Endodermal cell (in vitro differentiated cells): ENCODE measurements around the gene USP24. TPM values are rescaled to one million over a fixed set of nuclear protein-coding genes. Genes with fewer than 3 reads are reported as not detected.

Experiments used
- DNase-seq: peaks from one replicate; pipeline ENCODE4 v3.0.0-alpha.2; 2017
- H3K27ac ChIP-seq: 2 replicates; pipeline ENCODE4 v1.5.1; 2013; ENCODE audit warnings: mild to moderate bottlenecking, low read depth, low read length, moderate library complexity
- H3K27me3 ChIP-seq: 2 replicates; pipeline ENCODE4 v1.6.1; 2013; ENCODE audit warnings: mild to moderate bottlenecking, low read length, moderate library complexity; ENCODE audit not compliant: insufficient read depth, control insufficient read depth, poor library complexity, severe bottlenecking
- H3K36me3 ChIP-seq: 2 replicates; pipeline ENCODE4 v1.7.0; 2013; ENCODE audit warnings: mild to moderate bottlenecking, low read length, moderate library complexity; ENCODE audit not compliant: control insufficient read depth, insufficient read depth
- H3K4me1 ChIP-seq: one replicate; pipeline ENCODE4 v1.7.0; 2013; ENCODE audit warnings: low read length; ENCODE audit not compliant: control insufficient read depth, insufficient read depth
- H3K4me3 ChIP-seq: 2 replicates; pipeline ENCODE4 v1.5.1; 2013; ENCODE audit warnings: mild to moderate bottlenecking, low read length, moderate library complexity
- H3K9ac ChIP-seq: 2 replicates; pipeline ENCODE4 v1.6.1; 2013; ENCODE audit warnings: mild to moderate bottlenecking, low read length, moderate library complexity; ENCODE audit not compliant: poor library complexity, severe bottlenecking; ENCODE audit errors: extremely low read depth
- H3K9me3 ChIP-seq: 2 replicates; pipeline ENCODE4 v1.6.1; 2013; ENCODE audit warnings: mild to moderate bottlenecking, low read length, moderate library complexity; ENCODE audit not compliant: control insufficient read depth
- H3K27ac Mint-ChIP-seq: 2 replicates; pipeline ENCODE4 v1.8.0; 2020; ENCODE audit warnings: mixed read lengths
- H3K27me3 Mint-ChIP-seq: 2 replicates; pipeline ENCODE4 v1.8.0; 2021; ENCODE audit warnings: mild to moderate bottlenecking, mixed read lengths; ENCODE audit not compliant: insufficient read depth
- H3K36me3 Mint-ChIP-seq: 2 replicates; pipeline ENCODE4 v1.8.0; 2020; ENCODE audit warnings: low read depth, mixed read lengths
- H3K4me1 Mint-ChIP-seq: 2 replicates; pipeline ENCODE4 v1.8.0; 2020; ENCODE audit warnings: mixed read lengths
- H3K4me3 Mint-ChIP-seq: 2 replicates; pipeline ENCODE4 v1.8.0; 2020; ENCODE audit warnings: mild to moderate bottlenecking, moderate library complexity, mixed read lengths
- H3K9me3 Mint-ChIP-seq: 2 replicates; pipeline ENCODE4 v1.8.0; 2020; ENCODE audit warnings: mild to moderate bottlenecking, mixed read lengths
- whole genome bisulfite sequencing, 2 experiments: methylation state at CpG; one replicate each; pipeline versions ENCODE4 v1.1.5 to v1.1.7; 2013; ENCODE audit warnings: missing lambda C conversion rate in 2 of 2, mixed read lengths in 1 of 2; ENCODE audit not compliant: insufficient coverage in 1 of 2, insufficient read length in 1 of 2; 5-methylcytosine and 5-hydroxymethylcytosine counted together
- total RNA-seq, 2 donors: library from RNA; stranded (reverse); fragmentation: NEBNext Ultra II Directional in 1 of 2; extraction: Animal tissue kit (Norgen Biotek cat#: 25700) in 1 of 2; gene quantifications; 2 replicates in 1 of 2; 3 replicates in 1 of 2; pipeline ENCODE4 v1.2.1, GENCODE V29; 2021
- TF ChIP-seq, protein P1 (sequence below): fragments of 200-600 bp; sonication (generic); conservative IDR thresholded peaks from 2 replicates; pipeline ENCODE4 v1.5.0; 2021; ENCODE audit warnings: antibody characterized with exemption, mild to moderate bottlenecking

USP24 gene
- total RNA-seq, 2 donors from 2014 or later, result 68.2 to 71.5 TPM

DNA sequence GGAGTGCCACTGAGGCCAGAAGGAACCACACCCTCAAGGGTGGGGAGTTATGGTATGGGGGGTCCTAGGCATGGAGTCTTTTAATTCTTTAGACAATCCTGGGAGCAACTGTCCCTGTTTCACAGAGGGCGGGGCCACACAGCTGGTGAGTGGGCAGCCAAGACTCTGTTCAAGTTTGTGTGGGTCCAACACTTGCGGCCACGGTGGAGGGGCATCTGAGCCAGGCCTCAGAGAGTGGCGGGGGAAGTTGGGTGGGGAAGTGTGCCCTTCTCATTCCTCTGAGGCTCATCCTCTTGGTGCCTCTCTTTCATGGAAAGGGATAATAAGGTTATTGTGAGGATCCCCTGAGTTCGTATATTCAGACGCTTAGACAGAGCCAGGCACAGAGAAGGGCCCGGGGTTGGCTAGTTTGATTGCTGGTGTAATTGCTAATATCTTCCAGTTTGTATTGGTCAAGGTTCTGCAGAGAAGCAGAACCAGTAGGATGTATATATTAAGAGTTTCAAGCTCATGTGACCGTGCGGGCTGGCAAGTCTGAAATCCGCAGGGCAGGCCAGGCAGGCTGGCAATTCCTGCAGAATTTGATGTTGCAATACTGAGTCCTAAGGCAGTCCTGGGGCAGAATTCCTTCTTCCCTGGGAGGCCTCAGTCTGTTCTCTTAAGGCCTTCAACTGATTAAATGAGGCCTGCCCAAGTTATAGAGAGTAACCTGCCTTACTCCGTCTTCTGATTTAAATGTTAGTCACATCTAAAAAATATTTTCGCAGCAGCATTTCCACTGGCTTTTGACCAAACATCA lies 159.9 kb downstream of the USP24 start:
- H3K4me1 Mint-ChIP-seq, result no peaks in the 10 kb centered on the region
- Histone ChIP-seq H3K36me3 (peaks cover 3% of the 10 kb centered on the region), H3K27me3 (no peaks in the 10 kb centered on the region), H3K27ac (no peak overlapping the region), H3K9ac (no peak overlapping the region), H3K4me3 (no peak overlapping the region), H3K9me3 (no peaks in the 10 kb centered on the region), H3K4me1 (no peaks in the 10 kb centered on the region)
- WGBS, 2 experiments, result 90 to 91% methylated on average over 10 to 12 of the region's 12 CpGs
- peaks cover 44% of the 10 kb centered on the region for H3K36me3 Mint-ChIP-seq
- no peak for DNase-seq
- no peak overlapping the region for H3K27ac Mint-ChIP-seq
- no peaks in the 10 kb centered on the region for H3K27me3 Mint-ChIP-seq
- TF ChIP-seq, protein P1, sequence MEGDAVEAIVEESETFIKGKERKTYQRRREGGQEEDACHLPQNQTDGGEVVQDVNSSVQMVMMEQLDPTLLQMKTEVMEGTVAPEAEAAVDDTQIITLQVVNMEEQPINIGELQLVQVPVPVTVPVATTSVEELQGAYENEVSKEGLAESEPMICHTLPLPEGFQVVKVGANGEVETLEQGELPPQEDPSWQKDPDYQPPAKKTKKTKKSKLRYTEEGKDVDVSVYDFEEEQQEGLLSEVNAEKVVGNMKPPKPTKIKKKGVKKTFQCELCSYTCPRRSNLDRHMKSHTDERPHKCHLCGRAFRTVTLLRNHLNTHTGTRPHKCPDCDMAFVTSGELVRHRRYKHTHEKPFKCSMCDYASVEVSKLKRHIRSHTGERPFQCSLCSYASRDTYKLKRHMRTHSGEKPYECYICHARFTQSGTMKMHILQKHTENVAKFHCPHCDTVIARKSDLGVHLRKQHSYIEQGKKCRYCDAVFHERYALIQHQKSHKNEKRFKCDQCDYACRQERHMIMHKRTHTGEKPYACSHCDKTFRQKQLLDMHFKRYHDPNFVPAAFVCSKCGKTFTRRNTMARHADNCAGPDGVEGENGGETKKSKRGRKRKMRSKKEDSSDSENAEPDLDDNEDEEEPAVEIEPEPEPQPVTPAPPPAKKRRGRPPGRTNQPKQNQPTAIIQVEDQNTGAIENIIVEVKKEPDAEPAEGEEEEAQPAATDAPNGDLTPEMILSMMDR, result no peak
- no peaks in the 10 kb centered on the region for H3K9me3 Mint-ChIP-seq
- no peak overlapping the region for H3K4me3 Mint-ChIP-seq

DNA sequence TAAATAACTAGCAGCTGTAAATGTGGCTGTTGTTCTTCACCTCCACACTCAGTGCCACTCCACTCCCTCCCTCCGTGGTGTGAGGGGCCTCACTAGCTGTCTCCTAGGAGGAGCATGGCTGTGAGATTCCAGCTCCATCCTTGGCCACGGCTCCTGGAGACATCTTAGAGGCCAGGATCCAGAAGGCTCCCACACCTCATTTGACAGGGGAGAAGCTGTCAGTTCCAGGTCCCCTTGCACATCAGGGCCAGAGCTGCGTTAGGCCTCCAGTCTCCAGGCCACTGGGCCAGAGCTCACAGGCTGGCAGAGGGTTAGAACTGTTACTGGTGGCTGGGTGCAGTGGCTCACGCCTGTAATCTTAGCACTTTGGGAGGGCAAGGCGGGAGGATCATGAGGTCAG lies 160.8 kb downstream of the USP24 start:
- Histone ChIP-seq H3K4me1 (no peaks in the 10 kb centered on the region), H3K9me3 (no peaks in the 10 kb centered on the region), H3K27ac (no peak overlapping the region), H3K27me3 (no peaks in the 10 kb centered on the region), H3K4me3 (no peak overlapping the region), H3K9ac (no peak overlapping the region), H3K36me3 (peaks cover 3% of the 10 kb centered on the region)
- WGBS, 2 experiments, result 94 to 96% methylated on average over 5 of the region's 5 CpGs
- no peak overlapping the region for H3K27ac Mint-ChIP-seq
- H3K27me3 Mint-ChIP-seq, result no peaks in the 10 kb centered on the region
- no peaks in the 10 kb centered on the region for H3K9me3 Mint-ChIP-seq
- peaks cover 35% of the 10 kb centered on the region for H3K36me3 Mint-ChIP-seq
- no peaks in the 10 kb centered on the region for H3K4me1 Mint-ChIP-seq
- DNase-seq, result no peak
- no peak overlapping the region for H3K4me3 Mint-ChIP-seq
- TF ChIP-seq, protein P1, result no peak

DNA sequence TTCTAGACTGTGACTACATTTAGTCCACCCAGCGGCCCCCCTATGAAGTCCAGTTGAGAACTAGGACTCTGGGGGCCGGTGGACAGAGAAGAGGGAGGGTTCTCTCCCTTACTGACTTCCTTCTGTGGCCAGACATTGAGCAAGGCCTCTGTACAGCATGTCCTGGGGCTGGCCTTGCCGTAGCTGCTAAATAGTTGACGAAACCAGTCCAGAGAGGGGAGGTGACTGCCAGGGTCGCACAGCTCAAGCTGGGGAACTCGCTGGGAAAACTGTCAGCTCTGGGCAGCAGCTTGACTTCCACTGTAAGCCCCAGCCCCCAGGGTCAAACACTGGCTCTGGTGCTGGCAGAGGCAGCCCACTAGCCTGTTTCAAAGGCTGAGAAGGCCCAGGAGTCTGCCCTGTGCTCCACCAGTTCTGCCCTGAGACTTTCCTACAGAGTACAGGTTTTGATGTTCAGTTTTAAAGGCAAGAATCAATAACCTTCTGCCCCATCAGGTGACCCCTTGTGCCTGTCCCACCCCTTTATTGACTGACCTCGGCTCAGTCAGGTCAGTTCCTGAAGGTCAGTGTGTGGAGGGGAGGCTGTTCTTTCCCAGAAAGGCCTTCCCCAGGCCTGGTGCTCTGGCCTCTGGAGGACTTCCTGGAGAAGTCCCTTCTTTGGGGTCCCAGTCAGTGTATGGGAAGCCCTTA lies 161.8 kb downstream of the USP24 start:
- Histone ChIP-seq H3K9me3 (no peaks in the 10 kb centered on the region), H3K4me1 (peaks cover 2% of the 10 kb centered on the region), H3K27ac (no peak overlapping the region), H3K36me3 (peaks cover 3% of the 10 kb centered on the region), H3K27me3 (no peaks in the 10 kb centered on the region), H3K4me3 (no peak overlapping the region), H3K9ac (no peak overlapping the region)
- TF ChIP-seq, protein P1, result no peak
- no peak overlapping the region for H3K4me3 Mint-ChIP-seq
- H3K9me3 Mint-ChIP-seq, result no peaks in the 10 kb centered on the region
- no peak overlapping the region for H3K27ac Mint-ChIP-seq
- 78 to 79% methylated on average over 4 to 7 of the region's 7 CpGs for WGBS, 2 experiments
- H3K4me1 Mint-ChIP-seq, result peaks cover 8% of the 10 kb centered on the region
- H3K36me3 Mint-ChIP-seq, result peaks cover 32% of the 10 kb centered on the region
- no peaks in the 10 kb centered on the region for H3K27me3 Mint-ChIP-seq
- DNase-seq, result no peak
